Activated CD4-positive, alpha-beta memory T cell treated with anti-CD3 and anti-CD28 coated beads, Interleukin-2, amount 10 ng/mL, durations not matched to agents 7 days and 5 days (primary cell): Measurements from ENCODE around the gene CYP46A1. TPM values are rescaled to one million over a fixed set of nuclear protein-coding genes. Genes with fewer than 3 reads are reported as not detected.

Source experiments
- CTCF ChIA-PET: fragments of 350-600 bp; sonication (Branson Sonifier 250); formaldehyde crosslinking; loops from one replicate; lab custom pipeline; 2021; ENCODE audit warnings: antibody characterized with exemption, inconsistent platforms; lab: Charles Lee
- POLR2A ChIA-PET: fragments of 350-600 bp; sonication (Branson Sonifier 250); formaldehyde crosslinking; loops from one replicate; lab custom pipeline; 2021; ENCODE audit warnings: antibody characterized with exemption; lab: Charles Lee
- DNase-seq: peaks from one replicate; pipeline ENCODE4 v3.0.0-alpha.2; 2020
- H3K27ac Mint-ChIP-seq: one replicate; pipeline ENCODE4 v1.8.0; 2021; ENCODE audit warnings: mild to moderate bottlenecking, mixed read lengths
- H3K27me3 Mint-ChIP-seq: one replicate; pipeline ENCODE4 v1.8.0; 2021; ENCODE audit warnings: mixed read lengths
- H3K36me3 Mint-ChIP-seq: one replicate; pipeline ENCODE4 v1.8.0; 2021; ENCODE audit warnings: low read depth, mixed read lengths
- H3K4me1 Mint-ChIP-seq: one replicate; pipeline ENCODE4 v1.8.0; 2021; ENCODE audit warnings: mixed read lengths
- H3K4me3 Mint-ChIP-seq: one replicate; pipeline ENCODE4 v1.8.0; 2021; ENCODE audit warnings: mild to moderate bottlenecking, mixed read lengths
- H3K9me3 Mint-ChIP-seq: one replicate; pipeline ENCODE4 v1.8.0; 2021; ENCODE audit warnings: mixed read lengths
- total RNA-seq, 2 experiments: library from RNA; stranded (reverse); gene quantifications; one replicate each; pipeline ENCODE4 v1.2.3, GENCODE V29; 2021

The CYP46A1 gene
- total RNA-seq, 2 experiments from 2014 or later = 0.13 to 0.23 TPM

- Mint-ChIP-seq H3K36me3 (no peaks in the 10 kb centered on the region), H3K4me3 (no peak overlapping the region), H3K27me3 (peaks cover 19% of the 10 kb centered on the region), H3K27ac (no peak overlapping the region), H3K9me3 (no peaks in the 10 kb centered on the region), H3K4me1 (no peaks in the 10 kb centered on the region)
- POLR2A ChIA-PET = no interaction called here
- CTCF ChIA-PET = no interaction called here
- peak; percentile 12 for DNase-seq
Observed at GRCh38 chr14:99718031-99718810, 34.1 kb downstream of the CYP46A1 start.

DNA sequence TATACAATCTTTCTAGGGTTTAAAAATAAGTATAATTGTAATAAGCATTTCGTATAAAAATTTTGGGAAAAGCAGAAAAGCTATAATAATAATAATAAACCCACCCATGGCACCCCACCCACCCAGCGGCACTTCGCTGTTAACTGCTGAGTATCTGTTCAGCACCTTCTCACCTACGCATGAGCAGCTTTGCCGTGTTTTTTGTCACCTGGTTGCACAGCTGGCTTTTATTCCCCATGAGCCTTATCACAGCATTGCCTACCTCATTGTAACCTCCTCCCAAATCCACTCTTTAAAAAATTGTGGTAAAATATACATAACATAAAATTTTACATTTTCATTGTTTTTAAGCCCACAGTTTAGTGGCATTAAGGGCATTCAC is 34.7 kb downstream of the CYP46A1 start:
- Mint-ChIP-seq H3K9me3 (no peaks in the 10 kb centered on the region), H3K36me3 (no peaks in the 10 kb centered on the region), H3K4me1 (no peaks in the 10 kb centered on the region), H3K27me3 (peaks cover 17% of the 10 kb centered on the region), H3K4me3 (no peak overlapping the region), H3K27ac (no peak overlapping the region)
- no peak for DNase-seq
- ChIA-PET CTCF (no interaction called here), POLR2A (no interaction called here)

DNA sequence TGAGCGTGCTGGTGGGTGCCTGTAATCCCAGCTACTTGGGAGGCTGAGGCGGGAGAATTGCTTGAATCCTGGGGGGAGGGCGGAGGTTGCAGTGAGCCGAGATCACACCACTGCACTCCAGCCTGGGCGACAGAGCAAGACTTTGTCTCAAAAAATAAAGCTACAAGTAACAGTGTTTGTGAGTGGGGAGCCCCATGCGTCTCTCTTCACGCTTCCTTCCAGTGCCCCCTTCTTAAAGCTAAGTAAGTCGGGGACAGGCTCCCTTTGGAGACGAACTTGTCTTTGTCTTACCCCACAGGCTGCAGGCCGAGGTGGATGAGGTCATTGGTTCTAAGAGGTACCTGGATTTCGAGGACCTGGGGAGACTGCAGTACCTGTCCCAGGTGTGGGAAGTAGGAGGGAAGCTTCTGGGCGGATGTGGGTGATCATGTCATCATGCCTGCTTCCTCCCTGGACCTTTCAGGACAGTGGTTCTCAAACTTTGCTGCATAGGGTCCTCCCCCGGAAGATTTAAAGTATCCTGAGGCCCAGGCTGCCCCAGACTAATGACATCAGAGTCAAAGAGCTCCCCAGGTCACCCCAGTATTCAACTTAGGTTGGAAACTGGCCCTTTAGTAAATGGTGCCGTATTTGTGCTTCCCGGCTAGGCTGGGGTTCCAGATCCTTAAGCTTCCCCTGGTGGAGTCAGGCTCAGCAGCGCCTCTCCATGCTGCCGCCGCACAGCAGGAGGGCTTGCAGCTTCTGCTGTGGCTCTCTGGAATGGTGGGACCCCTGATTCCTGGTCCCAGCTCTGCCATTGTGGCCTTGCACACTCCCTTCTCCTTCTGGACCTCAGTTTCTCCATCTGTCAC is 37.1 kb downstream of the CYP46A1 start:
- H3K27ac Mint-ChIP-seq = no peak overlapping the region
- peak; percentile 11 for DNase-seq
- CTCF ChIA-PET = interaction anchor here (0.6 to 1.2 kb wide), 2 partner anchors 9 to 227 kb away, joined by 3 to 4 read pairs; no protein-coding TSS in a partner anchor
- POLR2A ChIA-PET = no interaction called here
- H3K36me3 Mint-ChIP-seq = no peaks in the 10 kb centered on the region
- H3K4me1 Mint-ChIP-seq = no peaks in the 10 kb centered on the region
- no peaks in the 10 kb centered on the region for H3K9me3 Mint-ChIP-seq
- no peak overlapping the region for H3K4me3 Mint-ChIP-seq
- H3K27me3 Mint-ChIP-seq = peaks cover 11% of the 10 kb centered on the region

DNA sequence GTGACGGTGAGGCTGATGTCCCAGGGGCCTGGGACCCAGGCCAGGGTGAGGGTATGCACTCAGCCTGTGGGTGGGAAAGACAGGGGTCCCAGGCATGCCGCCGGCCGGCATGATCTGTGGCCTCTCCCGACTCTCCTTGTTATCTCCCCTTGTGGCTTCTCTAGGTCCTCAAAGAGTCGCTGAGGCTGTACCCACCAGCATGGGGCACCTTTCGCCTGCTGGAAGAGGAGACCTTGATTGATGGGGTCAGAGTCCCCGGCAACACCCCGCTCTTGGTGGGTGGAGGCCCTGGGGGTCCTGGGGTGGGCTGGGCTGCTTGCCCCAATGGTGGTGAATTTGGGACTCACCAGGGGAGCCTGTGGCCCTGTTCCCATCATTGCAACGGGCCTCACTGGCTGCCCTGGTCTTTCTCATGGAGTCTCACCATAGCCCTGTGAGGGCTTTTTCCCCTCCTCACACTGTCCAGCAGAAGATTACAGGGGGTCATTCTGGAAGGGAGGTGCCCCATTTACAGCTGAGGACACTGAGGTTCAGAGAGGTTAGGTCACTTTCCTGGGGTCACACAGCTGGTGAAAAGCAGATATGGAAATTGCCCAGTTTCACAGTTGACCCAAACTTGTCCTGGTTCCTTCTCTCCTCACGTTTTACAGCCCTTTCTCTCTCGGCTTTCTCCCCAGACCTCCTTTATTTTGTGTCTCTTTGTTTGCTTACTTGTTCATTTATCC is 37.9 kb downstream of the CYP46A1 start:
- Mint-ChIP-seq H3K27ac (no peak overlapping the region), H3K36me3 (no peaks in the 10 kb centered on the region), H3K27me3 (peaks cover 6% of the 10 kb centered on the region), H3K4me3 (no peak overlapping the region), H3K4me1 (no peaks in the 10 kb centered on the region), H3K9me3 (no peaks in the 10 kb centered on the region)
- ChIA-PET POLR2A (no interaction called here), CTCF (interaction anchor here (1.2 kb wide), 1 partner anchor 8 kb away, joined by 3 read pairs; no protein-coding TSS in a partner anchor)
- DNase-seq = peak; percentile 9

DNA sequence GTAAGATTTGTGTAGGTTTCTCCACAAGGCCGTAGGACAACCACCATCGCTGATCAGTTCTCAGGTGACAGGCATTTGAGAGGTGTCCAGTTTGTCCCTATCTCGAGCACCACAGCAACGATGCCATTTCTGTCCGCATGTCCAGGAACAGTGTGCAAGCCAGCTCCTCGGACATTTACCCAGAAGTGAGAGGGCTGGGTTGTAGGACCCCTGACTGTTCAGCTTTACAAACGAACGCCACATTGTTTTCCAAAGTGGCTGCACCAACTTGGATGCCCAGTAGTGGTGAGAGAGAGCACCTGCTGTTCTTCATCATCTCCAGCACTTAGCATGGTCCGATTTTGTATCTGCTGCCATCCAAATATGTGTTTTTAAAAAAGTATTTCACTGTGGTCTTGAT is 38.6 kb downstream of the CYP46A1 start:
- H3K36me3 Mint-ChIP-seq = no peaks in the 10 kb centered on the region
- no peak overlapping the region for H3K4me3 Mint-ChIP-seq
- no peak overlapping the region for H3K27ac Mint-ChIP-seq
- no peaks in the 10 kb centered on the region for H3K9me3 Mint-ChIP-seq
- H3K4me1 Mint-ChIP-seq = no peaks in the 10 kb centered on the region
- DNase-seq = peak; percentile 6
- ChIA-PET POLR2A (no interaction called here), CTCF (no interaction called here)
- peaks cover 6% of the 10 kb centered on the region for H3K27me3 Mint-ChIP-seq

GRCh38 chr14:99724196-99724891 is 40.2 kb downstream of the CYP46A1 start:
- Mint-ChIP-seq H3K4me1 (no peaks in the 10 kb centered on the region), H3K4me3 (no peak overlapping the region), H3K27ac (no peak overlapping the region), H3K9me3 (no peaks in the 10 kb centered on the region), H3K36me3 (no peaks in the 10 kb centered on the region), H3K27me3 (peaks cover 6% of the 10 kb centered on the region)
- peak; percentile 14 for DNase-seq
- ChIA-PET CTCF (no interaction called here), POLR2A (no interaction called here)

GRCh38 chr14:99724939-99725773 is 41.1 kb downstream of the CYP46A1 start:
- peak; percentile 4 for DNase-seq
- H3K9me3 Mint-ChIP-seq = no peaks in the 10 kb centered on the region
- peaks cover 4% of the 10 kb centered on the region for H3K27me3 Mint-ChIP-seq
- H3K4me3 Mint-ChIP-seq = no peak overlapping the region
- CTCF ChIA-PET = no interaction called here
- H3K27ac Mint-ChIP-seq = no peak overlapping the region
- no peaks in the 10 kb centered on the region for H3K36me3 Mint-ChIP-seq
- H3K4me1 Mint-ChIP-seq = no peaks in the 10 kb centered on the region
- POLR2A ChIA-PET = no interaction called here

GRCh38 chr14:99725774-99726537 is 41.9 kb downstream of the CYP46A1 start:
- ChIA-PET CTCF (no interaction called here), POLR2A (no interaction called here)
- H3K9me3 Mint-ChIP-seq = no peaks in the 10 kb centered on the region
- no peak overlapping the region for H3K27ac Mint-ChIP-seq
- no peak overlapping the region for H3K4me3 Mint-ChIP-seq
- peaks cover 6% of the 10 kb centered on the region for H3K27me3 Mint-ChIP-seq
- DNase-seq = no peak
- no peaks in the 10 kb centered on the region for H3K36me3 Mint-ChIP-seq
- peaks cover 2% of the 10 kb centered on the region for H3K4me1 Mint-ChIP-seq

DNA sequence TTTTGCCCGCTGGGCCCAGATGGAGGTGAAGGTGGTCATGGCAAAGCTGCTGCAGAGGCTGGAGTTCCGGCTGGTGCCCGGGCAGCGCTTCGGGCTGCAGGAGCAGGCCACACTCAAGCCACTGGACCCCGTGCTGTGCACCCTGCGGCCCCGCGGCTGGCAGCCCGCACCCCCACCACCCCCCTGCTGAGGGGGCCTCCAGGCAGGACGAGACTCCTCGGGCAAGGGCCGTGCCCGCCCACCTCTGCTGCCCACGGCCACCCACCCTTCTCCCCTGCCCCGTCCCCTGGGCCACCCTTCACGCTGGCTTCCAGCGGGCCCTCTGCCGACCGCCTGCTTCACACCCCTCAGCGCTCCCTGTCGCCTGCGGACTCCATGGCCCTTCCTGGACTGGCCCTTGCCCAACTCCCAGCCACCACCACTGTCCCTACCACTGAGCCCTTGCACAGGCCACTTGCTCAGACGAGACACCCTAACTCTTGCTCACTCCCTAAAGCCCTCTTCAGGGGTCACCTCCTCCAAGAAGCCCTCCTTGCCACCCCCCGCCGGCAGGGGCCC is 42.5 kb downstream of the CYP46A1 start:
- POLR2A ChIA-PET = no interaction called here
- no peak for DNase-seq
- Mint-ChIP-seq H3K9me3 (no peaks in the 10 kb centered on the region), H3K27ac (no peak overlapping the region), H3K4me1 (peaks cover 2% of the 10 kb centered on the region), H3K36me3 (no peaks in the 10 kb centered on the region), H3K27me3 (peaks cover 6% of the 10 kb centered on the region), H3K4me3 (no peak overlapping the region)
- CTCF ChIA-PET = interaction anchor here (0.6 kb wide), 1 partner anchor 12 kb away, joined by 5 read pairs; no protein-coding TSS in a partner anchor

DNA sequence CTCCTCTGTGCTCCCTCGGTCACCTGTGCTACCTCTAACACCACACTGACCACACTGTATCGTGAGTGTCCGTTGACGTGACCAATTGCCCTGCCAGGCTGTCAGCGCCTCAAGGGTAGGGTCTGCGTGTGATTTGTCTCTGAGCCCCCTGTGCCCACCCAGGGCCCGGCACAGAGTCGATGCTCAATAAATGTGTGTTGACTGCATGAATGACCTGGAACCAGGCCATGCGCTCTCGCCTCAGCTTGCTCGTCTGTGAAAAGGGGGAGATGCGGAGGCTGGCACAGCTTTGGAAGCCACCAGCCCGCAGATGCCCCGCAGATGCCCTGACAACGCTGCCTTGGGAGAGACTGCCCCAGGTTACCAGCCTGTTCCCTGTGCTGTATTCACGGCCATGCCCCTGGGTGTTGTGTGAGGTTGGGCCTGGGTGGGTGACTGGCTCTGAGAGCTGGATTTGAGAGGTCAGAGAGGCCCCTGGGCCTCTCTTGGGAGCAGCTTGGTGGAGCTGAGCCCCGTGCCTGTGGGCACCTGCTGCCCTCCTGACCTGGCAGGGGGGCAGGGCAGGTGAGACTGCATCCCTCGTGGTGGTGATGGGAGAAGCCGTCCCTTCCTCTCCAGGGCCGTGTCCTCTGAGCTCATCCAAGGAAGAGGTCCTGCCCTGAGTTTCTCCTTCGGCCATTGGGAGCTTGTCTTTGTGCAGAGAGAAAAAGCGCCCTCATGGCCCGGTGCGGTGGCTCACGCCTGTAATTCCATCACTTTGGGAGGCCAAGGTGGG is 43.2 kb downstream of the CYP46A1 start:
- no peak overlapping the region for H3K4me3 Mint-ChIP-seq
- peaks cover 2% of the 10 kb centered on the region for H3K4me1 Mint-ChIP-seq
- H3K9me3 Mint-ChIP-seq = no peaks in the 10 kb centered on the region
- H3K27ac Mint-ChIP-seq = no peak overlapping the region
- CTCF ChIA-PET = interaction anchor here (0.6 to 1.4 kb wide), 2 partner anchors 13 to 160 kb away, joined by 3 to 5 read pairs; no protein-coding TSS in a partner anchor
- POLR2A ChIA-PET = no interaction called here
- DNase-seq = no peak
- H3K27me3 Mint-ChIP-seq = peaks cover 6% of the 10 kb centered on the region
- H3K36me3 Mint-ChIP-seq = no peaks in the 10 kb centered on the region
